ENCODE data around the gene ADAMTSL2.

ADAMTSL2 gene

DNA sequence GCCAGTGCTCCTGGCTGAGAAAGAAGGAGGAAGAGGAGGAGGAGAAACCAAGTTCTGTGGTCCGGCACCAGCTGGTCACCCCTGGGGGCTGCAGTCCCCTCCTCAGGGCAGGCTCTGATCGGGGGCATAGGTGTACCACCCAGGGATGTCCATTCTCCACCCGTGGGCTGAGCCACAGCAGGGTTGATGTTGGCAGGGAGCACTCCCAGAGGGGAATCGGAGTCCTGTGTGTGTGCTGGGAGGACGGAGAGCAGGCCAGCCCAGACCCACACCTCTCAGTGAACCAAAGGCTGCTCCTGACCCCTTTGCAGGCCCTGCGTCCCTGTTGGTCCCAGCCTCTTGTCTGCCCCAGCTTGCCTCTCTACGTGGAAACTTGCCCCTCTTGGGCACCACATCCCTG lies 4.6 kb upstream of the ADAMTSL2 start:
- in situ Hi-C loops (cut with MboI; ENCODE audit: low sequenced_read_pairs), result no loop called here

- in situ Hi-C loops (cut with MboI; ENCODE audit: low sequenced_read_pairs), result no loop called here
Observed at GRCh38 chr9:133531293-133531692, 3.2 kb upstream of the ADAMTSL2 start.

DNA sequence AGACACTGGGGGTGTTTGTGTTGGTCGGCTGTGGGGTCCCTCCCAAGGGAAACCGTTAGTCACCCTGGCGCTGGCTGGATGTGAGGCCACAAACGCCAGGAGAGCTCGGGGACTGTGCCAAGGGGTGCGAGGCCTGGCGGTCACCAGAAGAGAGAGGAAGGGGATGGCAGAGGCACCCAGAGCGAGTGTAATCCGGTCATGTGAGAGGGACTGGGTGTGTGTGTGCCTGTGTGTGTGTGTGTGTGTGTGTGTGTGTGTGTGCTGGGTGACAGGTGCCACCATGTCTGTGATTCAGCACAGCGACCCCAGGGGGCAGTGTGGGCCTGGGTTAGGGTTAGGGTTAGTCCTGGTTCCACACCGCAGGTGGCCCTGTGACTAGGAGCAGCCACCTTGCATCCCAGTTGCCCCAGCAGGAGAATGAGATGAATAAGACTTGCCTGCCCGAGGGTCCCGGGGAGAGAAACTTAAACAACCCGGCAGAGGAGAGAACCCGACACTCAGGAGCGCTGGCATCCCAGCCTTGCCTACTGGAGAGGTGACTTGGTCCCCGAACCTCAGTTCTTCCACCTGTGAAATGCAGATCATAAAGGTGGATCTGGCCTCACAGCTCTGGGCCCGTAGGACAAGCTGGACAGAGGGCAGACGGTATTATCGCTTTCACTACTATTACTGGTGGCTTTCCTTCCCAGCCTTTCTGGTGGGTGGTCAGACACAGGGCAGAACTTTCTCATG lies 1.4 kb upstream of the ADAMTSL2 start:
- in situ Hi-C loops (cut with MboI; ENCODE audit: low sequenced_read_pairs), result no loop called here

- in situ Hi-C loops (cut with MboI; ENCODE audit: low sequenced_read_pairs), result no loop called here
Observed at GRCh38 chr9:133533857-133534256, 647 bp upstream of the ADAMTSL2 start.

DNA sequence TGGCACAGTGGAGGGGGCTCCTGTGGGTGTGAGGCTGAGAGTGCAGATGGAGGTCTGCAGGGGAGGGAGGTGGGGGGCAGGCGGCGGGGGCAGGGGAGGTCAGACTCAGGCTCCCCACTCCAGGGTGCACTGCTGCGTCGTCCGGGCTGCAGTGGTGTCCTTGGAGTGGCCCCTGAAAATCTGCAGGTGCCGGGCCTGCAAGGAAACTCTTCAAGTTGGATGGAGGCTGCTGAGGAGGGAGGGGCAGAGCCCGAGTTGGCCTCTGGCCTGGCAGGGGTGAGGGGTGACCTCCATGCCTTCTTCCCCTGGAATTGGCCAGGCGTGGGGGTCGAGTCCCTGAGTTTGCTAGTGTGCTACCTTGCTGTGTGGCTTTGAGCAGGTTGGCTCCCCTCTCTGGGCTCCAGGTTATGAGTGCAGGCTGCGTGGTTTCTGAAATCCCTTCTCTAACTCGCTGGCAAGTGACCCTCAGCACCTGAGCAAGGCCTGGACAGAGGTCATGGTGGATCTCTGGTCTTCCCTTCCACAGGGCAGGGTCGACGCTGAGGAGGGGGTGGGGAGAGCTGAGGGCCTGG lies 888 bp downstream of the ADAMTSL2 start:
- in situ Hi-C loops (cut with MboI; ENCODE audit: low sequenced_read_pairs), result no loop called here

- in situ Hi-C loops (cut with MboI; ENCODE audit: low sequenced_read_pairs), result no loop called here
Observed at GRCh38 chr9:133536080-133536479, 1.6 kb downstream of the ADAMTSL2 start.

DNA sequence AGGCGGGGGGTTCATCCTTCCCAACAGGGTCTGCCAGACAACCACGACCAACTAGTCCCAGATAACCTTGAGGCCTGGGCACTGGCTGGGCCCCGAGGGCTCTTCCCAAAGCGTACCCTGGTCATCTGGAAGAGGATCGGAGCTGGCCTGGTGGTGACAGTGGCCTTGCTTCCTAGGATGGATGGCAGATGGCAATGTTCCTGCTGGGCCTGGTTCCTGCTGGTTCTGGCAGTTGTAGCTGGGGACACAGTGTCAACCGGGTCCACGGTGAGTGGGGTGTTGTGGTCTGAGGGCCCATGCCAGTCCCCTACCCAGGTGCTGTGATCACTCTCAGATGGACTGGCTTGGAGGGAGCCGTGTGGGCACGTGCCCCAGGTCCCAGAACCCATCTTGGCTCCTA lies 2.0 kb downstream of the ADAMTSL2 start:
- in situ Hi-C loops (cut with MboI; ENCODE audit: low sequenced_read_pairs), result no loop called here

DNA sequence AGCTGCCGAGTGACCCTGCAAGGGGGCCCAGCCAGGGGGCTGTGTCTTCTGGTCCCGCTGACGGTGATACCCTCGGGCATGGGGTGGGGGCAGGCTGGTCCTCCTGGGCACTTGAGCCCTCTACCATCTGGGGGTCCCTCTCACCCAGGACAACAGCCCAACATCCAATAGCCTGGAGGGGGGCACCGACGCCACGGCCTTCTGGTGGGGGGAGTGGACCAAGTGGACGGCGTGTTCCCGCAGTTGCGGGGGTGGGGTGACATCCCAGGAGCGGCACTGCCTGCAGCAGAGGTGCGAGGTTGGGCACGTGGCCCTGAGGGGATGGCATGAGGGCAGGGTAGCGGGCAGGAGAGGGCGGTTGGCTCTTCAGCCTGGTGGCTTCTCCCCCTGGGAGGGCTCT lies 2.8 kb downstream of the ADAMTSL2 start:
- in situ Hi-C loops (cut with MboI; ENCODE audit: low sequenced_read_pairs), result no loop called here

DNA sequence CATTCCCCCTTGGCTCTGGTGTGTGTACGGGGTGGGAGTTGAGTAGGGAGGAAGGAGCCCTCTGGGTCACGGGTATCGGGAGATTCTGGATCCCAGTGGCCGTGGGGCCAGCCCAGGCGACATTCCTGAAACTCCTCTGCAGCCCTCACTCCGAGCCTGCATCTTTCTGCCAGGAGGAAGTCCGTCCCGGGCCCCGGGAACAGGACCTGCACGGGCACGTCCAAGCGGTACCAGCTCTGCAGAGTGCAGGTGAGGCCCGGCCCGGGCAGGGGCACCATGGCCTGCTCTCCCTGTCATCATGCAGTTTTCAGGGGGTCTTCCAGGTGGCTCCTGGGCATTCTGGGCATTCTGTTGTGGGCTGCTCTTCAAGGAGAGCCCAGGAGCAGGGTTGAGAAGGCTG lies 3.7 kb downstream of the ADAMTSL2 start:
- in situ Hi-C loops (cut with MboI; ENCODE audit: low sequenced_read_pairs), result no loop called here

- in situ Hi-C loops (cut with MboI; ENCODE audit: low sequenced_read_pairs), result no loop called here
Observed at GRCh38 chr9:133538851-133539833, 4.6 kb downstream of the ADAMTSL2 start.

- in situ Hi-C loops (cut with MboI; ENCODE audit: low sequenced_read_pairs), result no loop called here
Observed at GRCh38 chr9:133539991-133540697, 5.6 kb downstream of the ADAMTSL2 start.

DNA sequence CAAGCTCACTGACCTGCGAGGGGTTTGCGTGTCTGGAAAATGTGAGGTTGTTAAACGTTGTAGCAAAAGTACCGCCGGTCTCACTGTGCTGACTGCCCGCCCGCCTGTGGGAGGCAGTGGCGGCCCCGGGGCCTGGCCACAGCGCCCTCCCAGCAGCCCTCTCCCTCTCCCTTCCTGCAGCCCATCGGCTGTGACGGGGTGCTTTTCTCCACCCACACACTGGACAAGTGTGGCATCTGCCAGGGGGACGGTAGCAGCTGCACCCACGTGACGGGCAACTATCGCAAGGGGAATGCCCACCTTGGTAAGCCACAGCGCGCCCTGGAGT lies 6.2 kb downstream of the ADAMTSL2 start:
- in situ Hi-C loops (cut with MboI; ENCODE audit: low sequenced_read_pairs), result no loop called here

GRCh38 chr9:133542002-133542401 lies 7.5 kb downstream of the ADAMTSL2 start:
- in situ Hi-C loops (cut with MboI; ENCODE audit: low sequenced_read_pairs), result no loop called here

GRCh38 chr9:133543772-133544467 lies 9.4 kb downstream of the ADAMTSL2 start:
- in situ Hi-C loops (cut with MboI; ENCODE audit: low sequenced_read_pairs), result no loop called here

DNA sequence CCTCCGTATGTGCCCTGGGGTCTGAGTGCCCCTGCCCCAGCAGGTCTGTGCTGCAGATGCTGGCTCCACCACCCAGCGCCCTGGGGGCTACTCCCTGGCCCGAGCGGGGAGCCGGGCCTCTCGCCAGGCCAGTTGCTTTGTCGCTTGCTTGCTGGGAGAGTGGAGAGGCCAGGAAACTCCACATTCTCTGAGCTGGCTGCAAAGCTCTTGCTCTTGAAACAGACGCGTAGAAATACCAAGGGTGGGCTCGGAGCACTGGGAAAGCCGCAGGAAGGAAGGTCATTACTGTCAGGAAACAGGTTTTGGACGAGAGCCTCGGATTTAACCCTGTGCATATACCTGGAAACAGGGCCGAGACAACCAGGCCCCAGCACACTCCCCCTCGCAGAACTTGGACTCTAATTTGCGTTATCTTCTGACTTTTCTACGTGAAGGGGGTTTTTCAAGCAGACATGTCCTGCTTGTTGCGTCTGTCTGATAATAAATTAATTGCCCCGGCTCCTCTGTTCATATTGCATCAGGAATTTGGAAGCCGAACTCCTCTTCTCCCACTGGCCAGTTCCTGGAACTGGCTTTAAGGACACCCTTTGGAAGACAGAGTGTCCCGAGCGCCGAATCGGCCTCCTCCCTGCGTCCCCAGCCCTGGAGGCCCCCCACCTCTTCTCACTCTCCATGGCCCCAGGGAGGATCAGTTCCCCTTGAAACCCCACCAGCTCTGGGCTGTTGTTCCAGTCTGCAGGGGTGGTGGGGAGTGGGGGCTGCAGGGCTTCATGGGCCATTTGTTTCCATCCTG lies 11.2 kb downstream of the ADAMTSL2 start:
- in situ Hi-C loops (cut with MboI; ENCODE audit: low sequenced_read_pairs), result no loop called here

DNA sequence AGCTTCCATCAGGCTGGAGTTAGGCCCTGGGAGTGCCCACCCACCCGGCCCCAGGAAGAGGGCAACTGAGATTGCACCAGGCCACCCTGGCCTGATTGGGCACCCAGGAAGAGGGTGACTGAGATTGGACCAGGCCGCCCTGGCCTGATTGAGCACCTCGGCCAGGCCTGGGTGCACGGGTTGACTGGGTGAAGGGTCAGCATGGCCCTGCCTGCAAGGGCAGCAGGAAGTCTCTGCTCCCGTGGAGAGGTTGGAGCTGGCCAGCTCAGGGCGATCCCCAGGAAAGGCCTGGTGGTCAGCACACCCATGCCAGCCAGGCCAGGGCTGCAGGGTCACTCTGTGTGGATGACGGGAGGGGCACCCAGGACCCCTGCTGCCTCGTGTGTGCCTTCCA lies 11.8 kb downstream of the ADAMTSL2 start:
- in situ Hi-C loops (cut with MboI; ENCODE audit: low sequenced_read_pairs), result no loop called here

GRCh38 chr9:133547116-133547515 lies 12.6 kb downstream of the ADAMTSL2 start:
- in situ Hi-C loops (cut with MboI; ENCODE audit: low sequenced_read_pairs), result no loop called here

DNA sequence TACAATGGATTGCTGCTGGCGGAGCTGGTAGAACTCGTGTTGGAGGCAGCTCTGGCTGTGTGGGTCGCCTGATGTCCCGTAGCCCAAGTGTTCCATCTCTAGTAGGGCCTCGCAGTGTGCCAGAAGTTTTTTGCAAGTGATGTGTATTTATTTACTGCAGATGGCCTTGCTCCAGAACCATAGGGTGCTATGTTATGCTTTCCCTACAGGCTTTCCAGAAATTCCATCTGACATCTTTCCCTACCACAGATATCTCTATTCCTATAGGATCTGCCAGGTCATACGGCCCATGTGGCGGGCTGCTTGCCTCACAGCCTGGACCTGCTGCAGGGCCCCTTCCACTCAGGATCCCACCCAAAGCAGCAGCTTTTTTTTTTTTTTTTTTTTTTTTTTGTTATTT lies 16.9 kb downstream of the ADAMTSL2 start:
- in situ Hi-C loops (cut with MboI; ENCODE audit: low sequenced_read_pairs), result no loop called here

DNA sequence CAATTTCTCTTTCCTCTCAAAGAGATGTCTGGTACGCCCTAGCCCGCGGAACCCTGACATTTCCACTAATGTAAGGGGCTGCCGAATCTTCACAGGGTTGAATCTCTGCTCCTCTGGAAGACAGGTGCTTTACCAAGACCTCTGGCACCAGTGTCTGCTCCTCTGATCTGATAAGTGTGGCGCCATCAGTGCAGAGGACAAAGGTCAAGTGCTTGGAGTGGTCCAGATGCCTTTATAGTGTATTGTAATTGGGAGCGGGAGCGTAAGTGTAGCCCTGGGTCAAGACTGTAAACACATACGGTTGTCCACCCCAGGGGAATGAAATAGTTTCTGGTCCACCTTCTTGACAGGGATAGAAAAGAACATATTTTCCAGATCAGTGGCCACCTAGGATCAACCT lies 17.7 kb downstream of the ADAMTSL2 start:
- in situ Hi-C loops (cut with MboI; ENCODE audit: low sequenced_read_pairs), result no loop called here

GRCh38 chr9:133553123-133553522 lies 18.6 kb downstream of the ADAMTSL2 start:
- in situ Hi-C loops (cut with MboI; ENCODE audit: low sequenced_read_pairs), result no loop called here

Data from HL-60/S4 treated with retinoic acid at 250 ng/mL for 4 days and 3 days (cell line).